HepG2 (cell line): Measurements from ENCODE around the gene MLX. TPM values are rescaled to one million over a fixed set of nuclear protein-coding genes. Genes with fewer than 3 reads are reported as not detected.

Experiments
- CBX2 ChIP-seq, 2 experiments: fragments of 200-600 bp in 1 of 2; sonication (generic); formaldehyde crosslinking in 1 of 2; IDR thresholded peaks; 2 replicates each; pipeline versions ENCODE4 v1.7.0 to v1.8.1; 2018 to 2022; ENCODE audit warnings: low read depth in 2 of 2, low read length in 1 of 2, mild to moderate bottlenecking in 1 of 2, missing genetic modification reagents in 1 of 2
- CHCHD3 ChIP-seq: sonication (generic); formaldehyde crosslinking; IDR thresholded peaks from 2 replicates; pipeline ENCODE4 v1.8.0; 2022; ENCODE audit warnings: mild to moderate bottlenecking, missing genetic modification reagents, moderate library complexity
- CHD4 ChIP-seq: fragments of 200-600 bp; sonication (generic); IDR thresholded peaks from 2 replicates; pipeline ENCODE4 v1.7.0; 2017; ENCODE audit warnings: mild to moderate bottlenecking, low read length, borderline replicate concordance
- HNF4G ChIP-seq, 2 experiments: sonication (generic) in 1 of 2; formaldehyde crosslinking in 1 of 2; IDR thresholded peaks; 2 replicates each; pipeline versions ENCODE4 v1.4.0 to v1.6.1; 2011 to 2020; ENCODE audit warnings: borderline replicate concordance in 2 of 2, low read depth in 2 of 2, mild to moderate bottlenecking in 2 of 2, low read length in 1 of 2, missing genetic modification reagents in 1 of 2, moderate library complexity in 1 of 2
- KLF12 ChIP-seq: sonication (generic); formaldehyde crosslinking; IDR thresholded peaks from 2 replicates; pipeline ENCODE4 v1.4.0; 2020; ENCODE audit warnings: missing genetic modification reagents, borderline replicate concordance
- MTF2 ChIP-seq: sonication (generic); formaldehyde crosslinking; IDR thresholded peaks from 2 replicates; pipeline ENCODE4 v1.5.0; 2020; ENCODE audit warnings: missing genetic modification reagents, borderline replicate concordance
- RBAK ChIP-seq: sonication (generic); formaldehyde crosslinking; IDR thresholded peaks from 2 replicates; pipeline ENCODE4 v1.5.1; 2020; ENCODE audit warnings: mild to moderate bottlenecking, missing genetic modification reagents
- XRCC5 ChIP-seq: fragments of 200-400 bp; formaldehyde crosslinking; optimal IDR thresholded peaks from 2 replicates; pipeline ENCODE3; 2017; ENCODE audit warnings: mild to moderate bottlenecking, low read length
- ZNF101 ChIP-seq: sonication (generic); formaldehyde crosslinking; IDR thresholded peaks from 2 replicates; pipeline ENCODE4 v1.4.0; 2020; ENCODE audit warnings: mild to moderate bottlenecking, low read depth, missing genetic modification reagents, borderline replicate concordance
- ZNF776 ChIP-seq: sonication (generic); formaldehyde crosslinking; IDR thresholded peaks from 2 replicates; pipeline ENCODE4 v1.4.0; 2020; ENCODE audit warnings: mild to moderate bottlenecking, missing genetic modification reagents
- ZNF850 ChIP-seq: sonication (generic); formaldehyde crosslinking; conservative IDR thresholded peaks from 2 replicates; pipeline ENCODE4 v1.9.0; 2021; ENCODE audit warnings: mild to moderate bottlenecking, missing genetic modification reagents
- polyA plus RNA-seq, 8 experiments: library from polyadenylated mRNA; depleted of rRNA in 3 of 8; stranded (reverse) in 7 of 8; unstranded in 1 of 8; fragments of >200 nt; fragmentation: Illumina TruSeq in 4 of 8; extraction: Trizol in 4 of 8; gene quantifications; 2 replicates each; pipeline versions ENCODE4 v1.2.1 to v1.2.3, GENCODE V29; 2011 to 2016; ENCODE audit warnings: low read depth in 4 of 8, missing spikeins in 1 of 8, mixed read lengths in 1 of 8; ENCODE audit not compliant: insufficient read depth in 1 of 8
- total RNA-seq, 5 experiments: library from RNA; depleted of rRNA; stranded (reverse); fragments of >200 nt; fragmentation: Illumina TruSeq; extraction: Trizol; gene quantifications; 2 replicates each; pipeline ENCODE4 v1.2.3, GENCODE V29; 2016; ENCODE audit warnings: low read depth in 1 of 5
- TF ChIP-seq, protein P1 (sequence below): sonication (generic); formaldehyde crosslinking; IDR thresholded peaks from 2 replicates; pipeline ENCODE4 v1.8.0; 2022; ENCODE audit warnings: low read depth, missing genetic modification reagents
- TF ChIP-seq, protein P2 (sequence below): IDR thresholded peaks from 2 replicates; pipeline ENCODE4 v1.6.1; 2016; ENCODE audit warnings: missing compliant biosample characterization, missing genetic modification reagents, borderline replicate concordance
- TF ChIP-seq, protein P3 (sequence below): sonication (generic); formaldehyde crosslinking; IDR thresholded peaks from 2 replicates; pipeline ENCODE4 v1.4.0; 2020; ENCODE audit warnings: mild to moderate bottlenecking, missing genetic modification reagents
- TF ChIP-seq, protein P4 (sequence below): sonication (generic); formaldehyde crosslinking; IDR thresholded peaks from 2 replicates; pipeline ENCODE4 v1.5.0; 2020; ENCODE audit warnings: missing genetic modification reagents
- TF ChIP-seq, protein P5 (sequence below): sonication (generic); formaldehyde crosslinking; IDR thresholded peaks from 2 replicates; pipeline ENCODE4 v1.5.0; 2020; ENCODE audit warnings: missing genetic modification reagents, mild to moderate bottlenecking, borderline replicate concordance
- TF ChIP-seq, protein P6 (sequence below): sonication (generic); formaldehyde crosslinking; IDR thresholded peaks from 2 replicates; pipeline ENCODE4 v1.4.0; 2020; ENCODE audit warnings: mild to moderate bottlenecking, missing genetic modification reagents

MLX gene
- total and polyA plus RNA-seq, 2 of the 13 experiments (the other 11 are each of a cell fraction or from before 2014, with no cell fraction given): 38.9 to 74.4 TPM

DNA sequence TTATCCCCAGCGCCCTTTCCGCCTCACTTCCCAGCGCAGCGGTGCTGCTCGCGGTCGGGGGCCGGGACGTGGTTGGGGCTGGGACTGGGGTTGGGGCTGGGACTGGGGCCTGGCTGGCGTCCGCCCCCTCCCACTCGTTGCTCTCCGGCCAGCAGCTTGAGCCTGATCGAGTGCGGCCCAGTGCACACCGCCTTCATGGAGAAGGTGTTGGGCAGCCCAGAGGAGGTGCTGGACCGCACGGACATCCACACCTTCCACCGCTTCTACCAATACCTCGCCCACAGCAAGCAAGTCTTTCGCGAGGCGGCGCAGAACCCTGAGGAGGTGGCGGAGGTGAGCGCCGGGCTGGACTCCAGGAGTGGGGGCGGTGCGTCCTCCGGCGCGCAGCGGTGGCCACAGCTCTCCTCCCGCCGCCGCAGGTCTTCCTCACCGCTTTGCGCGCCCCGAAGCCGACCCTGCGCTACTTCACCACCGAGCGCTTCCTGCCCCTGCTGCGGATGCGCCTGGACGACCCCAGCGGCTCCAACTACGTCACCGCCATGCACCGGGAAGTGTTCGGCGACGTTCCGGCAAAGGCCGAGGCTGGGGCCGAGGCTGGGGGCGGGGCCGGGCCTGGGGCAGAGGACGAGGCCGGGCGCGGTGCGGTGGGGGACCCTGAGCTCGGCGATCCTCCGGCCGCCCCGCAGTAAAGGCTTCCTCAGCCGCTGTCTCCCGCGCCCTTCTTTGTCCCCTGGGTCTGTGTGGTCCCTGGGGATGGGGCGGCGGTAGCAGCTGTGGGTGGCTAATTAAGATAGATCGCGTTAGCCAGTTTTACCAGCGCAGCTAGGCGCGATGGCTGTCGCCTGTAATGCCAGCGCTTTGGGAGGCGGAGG is 12.4 kb upstream of the MLX start (continued):
- TF ChIP-seq, protein P1, sequence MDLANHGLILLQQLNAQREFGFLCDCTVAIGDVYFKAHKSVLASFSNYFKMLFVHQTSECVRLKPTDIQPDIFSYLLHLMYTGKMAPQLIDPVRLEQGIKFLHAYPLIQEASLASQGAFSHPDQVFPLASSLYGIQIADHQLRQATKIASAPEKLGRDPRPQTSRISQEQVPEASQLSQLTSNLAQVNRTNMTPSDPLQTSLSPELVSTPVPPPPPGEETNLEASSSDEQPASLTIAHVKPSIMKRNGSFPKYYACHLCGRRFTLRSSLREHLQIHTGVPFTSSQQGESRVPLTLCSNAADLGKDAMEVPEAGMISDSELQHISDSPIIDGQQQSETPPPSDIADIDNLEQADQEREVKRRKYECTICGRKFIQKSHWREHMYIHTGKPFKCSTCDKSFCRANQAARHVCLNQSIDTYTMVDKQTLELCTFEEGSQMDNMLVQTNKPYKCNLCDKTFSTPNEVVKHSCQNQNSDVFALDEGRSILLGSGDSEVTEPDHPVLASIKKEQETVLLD: peak; percentile 89
- 0 out of 2 replicates have a peak, but pooled peaks have one; percentile 67 for TF ChIP-seq ZNF101 (CRISPR knock-in tag)
- peak; percentile 38; the same call in 1 of the 2 replicates for TF ChIP-seq CHD4
- no peak for TF ChIP-seq CHCHD3 (CRISPR knock-in tag)
- TF ChIP-seq HNF4G (IDR thresholded peaks at IDR 0.05; ENCODE audit: borderline replicate concordance, low read depth, low read length): peak; percentile 38; the same call in 1 of the 2 replicates
- no peak; the same call in 1 of the 2 replicates for TF ChIP-seq HNF4G (CRISPR knock-in tag; IDR thresholded peaks at IDR 0.05; ENCODE audit: borderline replicate concordance, low read depth)
- peak; percentile 54; the same call in 1 of the 2 replicates for TF ChIP-seq KLF12
- TF ChIP-seq, protein P2, sequence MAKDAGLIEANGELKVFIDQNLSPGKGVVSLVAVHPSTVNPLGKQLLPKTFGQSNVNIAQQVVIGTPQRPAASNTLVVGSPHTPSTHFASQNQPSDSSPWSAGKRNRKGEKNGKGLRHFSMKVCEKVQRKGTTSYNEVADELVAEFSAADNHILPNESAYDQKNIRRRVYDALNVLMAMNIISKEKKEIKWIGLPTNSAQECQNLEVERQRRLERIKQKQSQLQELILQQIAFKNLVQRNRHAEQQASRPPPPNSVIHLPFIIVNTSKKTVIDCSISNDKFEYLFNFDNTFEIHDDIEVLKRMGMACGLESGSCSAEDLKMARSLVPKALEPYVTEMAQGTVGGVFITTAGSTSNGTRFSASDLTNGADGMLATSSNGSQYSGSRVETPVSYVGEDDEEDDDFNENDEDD: peak; percentile 88; the same call in 1 of the 2 replicates
- TF ChIP-seq, protein P3, sequence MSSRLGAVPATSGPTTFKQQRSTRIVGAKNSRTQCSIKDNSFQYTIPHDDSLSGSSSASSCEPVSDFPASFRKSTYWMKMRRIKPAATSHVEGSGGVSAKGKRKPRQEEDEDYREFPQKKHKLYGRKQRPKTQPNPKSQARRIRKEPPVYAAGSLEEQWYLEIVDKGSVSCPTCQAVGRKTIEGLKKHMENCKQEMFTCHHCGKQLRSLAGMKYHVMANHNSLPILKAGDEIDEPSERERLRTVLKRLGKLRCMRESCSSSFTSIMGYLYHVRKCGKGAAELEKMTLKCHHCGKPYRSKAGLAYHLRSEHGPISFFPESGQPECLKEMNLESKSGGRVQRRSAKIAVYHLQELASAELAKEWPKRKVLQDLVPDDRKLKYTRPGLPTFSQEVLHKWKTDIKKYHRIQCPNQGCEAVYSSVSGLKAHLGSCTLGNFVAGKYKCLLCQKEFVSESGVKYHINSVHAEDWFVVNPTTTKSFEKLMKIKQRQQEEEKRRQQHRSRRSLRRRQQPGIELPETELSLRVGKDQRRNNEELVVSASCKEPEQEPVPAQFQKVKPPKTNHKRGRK (CRISPR knock-in tag): no peak
- TF ChIP-seq, protein P4, sequence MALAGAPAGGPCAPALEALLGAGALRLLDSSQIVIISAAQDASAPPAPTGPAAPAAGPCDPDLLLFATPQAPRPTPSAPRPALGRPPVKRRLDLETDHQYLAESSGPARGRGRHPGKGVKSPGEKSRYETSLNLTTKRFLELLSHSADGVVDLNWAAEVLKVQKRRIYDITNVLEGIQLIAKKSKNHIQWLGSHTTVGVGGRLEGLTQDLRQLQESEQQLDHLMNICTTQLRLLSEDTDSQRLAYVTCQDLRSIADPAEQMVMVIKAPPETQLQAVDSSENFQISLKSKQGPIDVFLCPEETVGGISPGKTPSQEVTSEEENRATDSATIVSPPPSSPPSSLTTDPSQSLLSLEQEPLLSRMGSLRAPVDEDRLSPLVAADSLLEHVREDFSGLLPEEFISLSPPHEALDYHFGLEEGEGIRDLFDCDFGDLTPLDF (CRISPR knock-in tag): no peak
- TF ChIP-seq ZNF850 (CRISPR knock-in tag): no peak; the same call in 1 of the 2 replicates
- peak; percentile 70 for TF ChIP-seq XRCC5
- TF ChIP-seq ZNF776 (CRISPR knock-in tag): peak; percentile 89; the same call in 1 of the 2 replicates
- TF ChIP-seq, protein P5, sequence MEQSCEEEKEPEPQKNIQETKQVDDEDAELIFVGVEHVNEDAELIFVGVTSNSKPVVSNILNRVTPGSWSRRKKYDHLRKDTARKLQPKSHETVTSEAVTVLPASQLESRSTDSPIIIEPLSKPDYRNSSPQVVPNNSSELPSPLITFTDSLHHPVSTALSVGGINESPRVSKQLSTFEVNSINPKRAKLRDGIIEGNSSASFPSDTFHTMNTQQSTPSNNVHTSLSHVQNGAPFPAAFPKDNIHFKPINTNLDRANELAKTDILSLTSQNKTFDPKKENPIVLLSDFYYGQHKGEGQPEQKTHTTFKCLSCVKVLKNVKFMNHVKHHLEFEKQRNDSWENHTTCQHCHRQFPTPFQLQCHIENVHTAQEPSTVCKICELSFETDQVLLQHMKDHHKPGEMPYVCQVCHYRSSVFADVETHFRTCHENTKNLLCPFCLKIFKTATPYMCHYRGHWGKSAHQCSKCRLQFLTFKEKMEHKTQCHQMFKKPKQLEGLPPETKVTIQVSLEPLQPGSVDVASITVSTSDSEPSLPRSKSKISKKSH (CRISPR knock-in tag): 0 out of 2 replicates have a peak, but pooled peaks have one; percentile 21
- peak; percentile 87; the same call in 1 of the 2 replicates for TF ChIP-seq MTF2
- no peak for TF ChIP-seq CBX2 (IDR thresholded peaks at IDR 0.05; ENCODE audit: low read depth, low read length)
- TF ChIP-seq CBX2 (CRISPR knock-in tag; IDR thresholded peaks at IDR 0.05; ENCODE audit: low read depth): no peak
- no peak; the same call in 1 of the 2 replicates for TF ChIP-seq RBAK (CRISPR knock-in tag)
- TF ChIP-seq, protein P6, sequence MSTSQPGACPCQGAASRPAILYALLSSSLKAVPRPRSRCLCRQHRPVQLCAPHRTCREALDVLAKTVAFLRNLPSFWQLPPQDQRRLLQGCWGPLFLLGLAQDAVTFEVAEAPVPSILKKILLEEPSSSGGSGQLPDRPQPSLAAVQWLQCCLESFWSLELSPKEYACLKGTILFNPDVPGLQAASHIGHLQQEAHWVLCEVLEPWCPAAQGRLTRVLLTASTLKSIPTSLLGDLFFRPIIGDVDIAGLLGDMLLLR (CRISPR knock-in tag): peak; percentile 94
